H9 (cell line): Measurements from ENCODE around the gene SLC29A1. TPM values are rescaled to one million over a fixed set of nuclear protein-coding genes. Genes with fewer than 3 reads are reported as not detected.

ENCODE experiments used
- DNase-seq: peaks from one replicate; pipeline ENCODE4 v3.0.0-alpha.2; 2017
- H2AFZ ChIP-seq: one replicate; pipeline ENCODE4 v1.6.1; 2013; ENCODE audit warnings: mild to moderate bottlenecking, low read length, control low read depth, moderate library complexity
- H2AK5ac ChIP-seq: 2 replicates; pipeline ENCODE4 v1.6.1; 2013; ENCODE audit warnings: low read length, control low read depth, mixed read lengths; ENCODE audit not compliant: insufficient read length
- H2BK120ac ChIP-seq: one replicate; pipeline ENCODE4 v1.6.1; 2013; ENCODE audit warnings: low read depth, mild to moderate bottlenecking, low read length, control low read depth, inconsistent platforms; ENCODE audit not compliant: poor library complexity, severe bottlenecking
- H2BK12ac ChIP-seq: 2 replicates; pipeline ENCODE4 v1.6.1; 2013; ENCODE audit warnings: low read length, control low read depth, mixed read lengths, low read depth; ENCODE audit not compliant: insufficient read length
- H2BK15ac ChIP-seq: 2 replicates; pipeline ENCODE4 v1.6.1; 2013; ENCODE audit warnings: low read depth, low read length, control low read depth
- H2BK20ac ChIP-seq: one replicate; pipeline ENCODE4 v1.6.1; 2013; ENCODE audit warnings: low read depth, mild to moderate bottlenecking, low read length, control low read depth, inconsistent platforms; ENCODE audit not compliant: poor library complexity, severe bottlenecking
- H2BK5ac ChIP-seq: 2 replicates; pipeline ENCODE4 v1.6.1; 2013; ENCODE audit warnings: low read length, control low read depth, mixed read lengths; ENCODE audit not compliant: insufficient read length
- H3K14ac ChIP-seq: 2 replicates; pipeline ENCODE4 v1.6.1; 2013; ENCODE audit warnings: low read length, control low read depth; ENCODE audit not compliant: insufficient read depth
- H3K18ac ChIP-seq: 2 replicates; pipeline ENCODE4 v1.6.1; 2013; ENCODE audit warnings: low read depth, mild to moderate bottlenecking, mixed read lengths, low read length, control low read depth; ENCODE audit not compliant: insufficient read length
- H3K23ac ChIP-seq: 2 replicates; pipeline ENCODE4 v1.6.1; 2013; ENCODE audit warnings: low read length, control low read depth, mixed read lengths, low read depth; ENCODE audit not compliant: insufficient read length
- H3K23me2 ChIP-seq: 2 replicates; pipeline ENCODE4 v1.6.1; 2013; ENCODE audit warnings: low read depth, mild to moderate bottlenecking, mixed read lengths, low read length, control low read depth; ENCODE audit not compliant: insufficient read length, poor library complexity, severe bottlenecking
- H3K27ac ChIP-seq: 2 replicates; pipeline ENCODE4 v1.5.1; 2013; ENCODE audit warnings: low read length, control low read depth, mixed read lengths, low read depth; ENCODE audit not compliant: insufficient read length
- H3K27me3 ChIP-seq: 2 replicates; pipeline ENCODE4 v1.6.1; 2013; ENCODE audit warnings: low read length, control low read depth, inconsistent platforms; ENCODE audit not compliant: insufficient read depth
- H3K4ac ChIP-seq: 2 replicates; pipeline ENCODE4 v1.6.1; 2013; ENCODE audit warnings: low read depth, mild to moderate bottlenecking, control low read depth, inconsistent platforms, low read length, moderate library complexity
- H3K4me1 ChIP-seq: 2 replicates; pipeline ENCODE4 v1.6.1; 2013; ENCODE audit warnings: low read length, control low read depth, inconsistent platforms; ENCODE audit not compliant: insufficient read depth
- H3K4me2 ChIP-seq: 2 replicates; pipeline ENCODE4 v1.6.1; 2013; ENCODE audit warnings: low read length, control low read depth, mixed read lengths; ENCODE audit not compliant: insufficient read length, insufficient read depth
- H3K56ac ChIP-seq: 2 replicates; pipeline ENCODE4 v1.6.1; 2013; ENCODE audit warnings: low read depth, mild to moderate bottlenecking, mixed read lengths, low read length, control low read depth; ENCODE audit not compliant: insufficient read length
- H3K79me1 ChIP-seq: 2 replicates; pipeline ENCODE4 v1.6.1; 2013; ENCODE audit warnings: low read depth, mild to moderate bottlenecking, moderate library complexity, low read length, control low read depth, inconsistent platforms; ENCODE audit not compliant: insufficient read depth, poor library complexity, severe bottlenecking
- H3K79me2 ChIP-seq: 2 replicates; pipeline ENCODE4 v1.6.1; 2013; ENCODE audit warnings: low read length, control low read depth, inconsistent platforms; ENCODE audit not compliant: insufficient read depth
- H3K9ac ChIP-seq: 2 replicates; pipeline ENCODE4 v1.6.1; 2013; ENCODE audit warnings: low read length, control low read depth, mixed read lengths; ENCODE audit not compliant: insufficient read length; ENCODE audit errors: extremely low read depth
- H3K9me3 ChIP-seq: one replicate; pipeline ENCODE4 v1.6.1; 2013; ENCODE audit warnings: low read depth, low read length, inconsistent platforms; ENCODE audit not compliant: control insufficient read depth
- H3T11ph ChIP-seq: one replicate; pipeline ENCODE4 v1.6.1; 2013; ENCODE audit warnings: mild to moderate bottlenecking, low read length, control low read depth, inconsistent platforms
- H4K20me1 ChIP-seq: one replicate; pipeline ENCODE4 v1.6.1; 2013; ENCODE audit not compliant: control insufficient read depth, insufficient read length, insufficient read depth
- H4K5ac ChIP-seq: 2 replicates; pipeline ENCODE4 v1.6.1; 2013; ENCODE audit warnings: low read depth, mild to moderate bottlenecking, mixed read lengths, low read length, control low read depth; ENCODE audit not compliant: insufficient read length
- H4K8ac ChIP-seq: replicated peaks from 2 replicates; pipeline ENCODE4 v1.6.1; 2013; ENCODE audit warnings: low read length, control low read depth, mixed read lengths, low read depth; ENCODE audit not compliant: insufficient read length
- H4K91ac ChIP-seq: 2 replicates; pipeline ENCODE4 v1.6.1; 2013; ENCODE audit warnings: low read depth, mild to moderate bottlenecking, moderate library complexity, mixed read lengths, low read length, control low read depth; ENCODE audit not compliant: insufficient read length
- H3K27ac Mint-ChIP-seq, 3 experiments: 2 replicates in 2 of 3; 3 replicates in 1 of 3; pipeline ENCODE4 v1.8.0; 2020 to 2021; ENCODE audit warnings: mixed read lengths in 3 of 3, mild to moderate bottlenecking in 1 of 3, moderate library complexity in 1 of 3
- H3K27me3 Mint-ChIP-seq: 2 replicates; pipeline ENCODE4 v1.8.0; 2021; ENCODE audit warnings: low read depth, mild to moderate bottlenecking, moderate library complexity, mixed read lengths
- H3K36me3 Mint-ChIP-seq, 3 experiments: 2 replicates in 2 of 3; 3 replicates in 1 of 3; pipeline ENCODE4 v1.8.0; 2020 to 2021; ENCODE audit warnings: low read depth in 3 of 3, mixed read lengths in 3 of 3; ENCODE audit not compliant: insufficient read depth in 1 of 3
- H3K4me1 Mint-ChIP-seq, 2 experiments: 2 replicates each; pipeline ENCODE4 v1.8.0; 2020; ENCODE audit warnings: mixed read lengths in 2 of 2
- H3K4me3 Mint-ChIP-seq, 2 experiments: 2 replicates in 1 of 2; 3 replicates in 1 of 2; pipeline ENCODE4 v1.8.0; 2020 to 2021; ENCODE audit warnings: mild to moderate bottlenecking in 2 of 2, mixed read lengths in 2 of 2, moderate library complexity in 1 of 2
- H3K9me3 Mint-ChIP-seq, 2 experiments: 2 replicates in 1 of 2; 3 replicates in 1 of 2; pipeline ENCODE4 v1.8.0; 2020; ENCODE audit warnings: mild to moderate bottlenecking in 2 of 2, mixed read lengths in 2 of 2, moderate library complexity in 1 of 2
- CTCF ChIP-seq: fragments of 200-600 bp; sonication (generic); conservative IDR thresholded peaks from 3 replicates; pipeline ENCODE4 v1.8.0; 2021; ENCODE audit warnings: antibody characterized with exemption, mild to moderate bottlenecking
- WGBS: extraction: QIAGEN DNeasy Blood & Tissue Kit; methylation state at CpG from one replicate; pipeline ENCODE4 v1.1.7; 2013; ENCODE audit warnings: missing lambda C conversion rate, low lambda C conversion rate, mixed read lengths; ENCODE audit not compliant: insufficient read length; ENCODE audit errors: extremely low coverage; 5-methylcytosine and 5-hydroxymethylcytosine counted together
- total RNA-seq: library from RNA; stranded (reverse); gene quantifications from 2 replicates; pipeline ENCODE4 v1.2.1, GENCODE V29; 2021

Gene SLC29A1
- total RNA-seq, 1 experiment from 2014 or later: 124 TPM

GRCh38 chr6:44211284-44211683 is 12.1 kb upstream of the SLC29A1 start:
- Histone ChIP-seq H3K4me2 (no peak overlapping the region), H4K91ac (no peak overlapping the region), H3K18ac (no peak overlapping the region), H3K79me1 (no peaks in the 10 kb centered on the region), H3K23me2 (no peaks in the 10 kb centered on the region), H3K4ac (no peak overlapping the region), H3K9me3 (no peaks in the 10 kb centered on the region), H2AK5ac (no peak overlapping the region), H2BK12ac (no peak overlapping the region), H2BK20ac (no peak overlapping the region), H4K8ac (no peak overlapping the region), H3K23ac (no peak overlapping the region), H3K27me3 (no peaks in the 10 kb centered on the region), H2BK120ac (no peak overlapping the region), H3K14ac (no peak overlapping the region), H4K5ac (no peak overlapping the region), H4K20me1 (no peaks in the 10 kb centered on the region), H3K27ac (no peak overlapping the region), H3K4me1 (peaks cover 7% of the 10 kb centered on the region), H3K79me2 (no peaks in the 10 kb centered on the region), H3T11ph (no peak overlapping the region), H2AFZ (no peak overlapping the region), H2BK15ac (no peak overlapping the region), H2BK5ac (no peak overlapping the region), H3K56ac (no peak overlapping the region), H3K9ac (no peak overlapping the region)
- H3K9me3 Mint-ChIP-seq: no peaks in the 10 kb centered on the region
- H3K4me1 Mint-ChIP-seq: peaks cover 15 to 25% of the 10 kb centered on the region in 2 experiments
- no peak overlapping the region for H3K4me3 Mint-ChIP-seq
- no peak overlapping the region for H3K27ac Mint-ChIP-seq
- 100% methylated on average over 1 of the region's 3 CpGs for WGBS
- peaks cover 2% of the 10 kb centered on the region for H3K27me3 Mint-ChIP-seq
- no peak for DNase-seq
- no peak for TF ChIP-seq CTCF
- H3K36me3 Mint-ChIP-seq: no peaks in the 10 kb centered on the region
